Measurements from ENCODE around the gene MSI2. TPM values are rescaled to one million over a fixed set of nuclear protein-coding genes. Genes with fewer than 3 reads are reported as not detected.

The MSI2 gene
- total RNA-seq, 2 experiments from 2014 or later, result 131 to 164 TPM

- CTCF ChIA-PET (ENCODE audit: unreplicated experiment), result no interaction called here
- POLR2A ChIA-PET, result interaction anchor here (0.6 to 3.4 kb wide), 3 partner anchors 9 to 199 kb away, joined by 3 to 19 read pairs (median 5); no protein-coding TSS in a partner anchor
Observed at GRCh38 chr17:57559634-57560318, 303.5 kb downstream of the MSI2 start.

GRCh38 chr17:57560319-57560705, 304.0 kb downstream of the MSI2 start:
- H3K27ac ChIP-seq (ENCODE audit: low read depth, low read length, poor library complexity, severe bottlenecking), result peak overlapping the region; percentile 99
- no peaks in the 10 kb centered on the region for H3K9me2 ChIP-seq (ENCODE audit: insufficient read depth, low read length)
- POLR2A ChIA-PET, result interaction anchor here (3.4 kb wide), 1 partner anchor 9 kb away, joined by 19 read pairs; no protein-coding TSS in a partner anchor
- intact Hi-C loops (cut with micrococcal nuclease; ENCODE audit: unreplicated experiment), result no loop called here
- no peaks in the 10 kb centered on the region for H4K20me1 ChIP-seq (ENCODE audit: insufficient read depth, low read length)
- DNase-seq (ENCODE audit: low spot score), result no peak
- H3K4me3 ChIP-seq (ENCODE audit: low read depth, low read length, poor library complexity, severe bottlenecking), result no peak overlapping the region
- H3K4me2 ChIP-seq (ENCODE audit: low read length), result peak overlapping the region; percentile 90
- CTCF ChIA-PET (ENCODE audit: unreplicated experiment), result no interaction called here
- no peaks in the 10 kb centered on the region for H3K9me3 ChIP-seq (ENCODE audit: low read length)
- 0 out of 2 replicates have a peak, but pooled peaks cover 3% of the 10 kb centered on the region for H3K79me2 ChIP-seq (ENCODE audit: insufficient read depth, low read depth, low read length)
- no TSS peak for BruUV-seq (replicated peaks)
- no peak overlapping the region for H2AFZ ChIP-seq (ENCODE audit: low read length)
- H3K4me1 ChIP-seq (ENCODE audit: insufficient read depth, low read length, poor library complexity, severe bottlenecking), result peaks cover 83% of the 10 kb centered on the region
- peaks cover 4% of the 10 kb centered on the region; the same call in 1 of the 2 replicates for H3K36me3 ChIP-seq (ENCODE audit: insufficient read depth, low read length)
- no peak for TF ChIP-seq EZH2phosphoT487 (IDR thresholded peaks at IDR 0.05; ENCODE audit: borderline replicate concordance, low read depth, low read length)
- TF ChIP-seq CTCF (conservative IDR thresholded peaks at IDR 0.05; ENCODE audit: low read length), result no peak

More at GRCh38 chr17:57559634-57560318, 303.5 kb downstream of the MSI2 start:
- peak overlapping the region; percentile 99 for H3K27ac ChIP-seq (ENCODE audit: low read depth, low read length, poor library complexity, severe bottlenecking)
- intact Hi-C loops (cut with micrococcal nuclease; ENCODE audit: unreplicated experiment), result loop anchor here (2.0 to 10.0 kb wide), 2 partner anchors 303 to 445 kb away; partner anchors contain the start of genes MSI2 and SRSF1
- no peak overlapping the region for H2AFZ ChIP-seq (ENCODE audit: low read length)
- H3K4me2 ChIP-seq (ENCODE audit: low read length), result peak overlapping the region; percentile 90
- peaks cover 4% of the 10 kb centered on the region; the same call in 1 of the 2 replicates for H3K36me3 ChIP-seq (ENCODE audit: insufficient read depth, low read length)
- no TSS peak for BruUV-seq (replicated peaks)
- 0 out of 2 replicates have a peak, but pooled peaks cover 3% of the 10 kb centered on the region for H3K79me2 ChIP-seq (ENCODE audit: insufficient read depth, low read depth, low read length)
- TF ChIP-seq EZH2phosphoT487 (IDR thresholded peaks at IDR 0.05; ENCODE audit: borderline replicate concordance, low read depth, low read length) (no peak), CTCF (conservative IDR thresholded peaks at IDR 0.05; ENCODE audit: low read length) (no peak)
- DNase-seq (ENCODE audit: low spot score), result no peak
- no peak overlapping the region for H3K4me3 ChIP-seq (ENCODE audit: low read depth, low read length, poor library complexity, severe bottlenecking)
- H4K20me1 ChIP-seq (ENCODE audit: insufficient read depth, low read length), result no peaks in the 10 kb centered on the region
- no peaks in the 10 kb centered on the region for H3K9me2 ChIP-seq (ENCODE audit: insufficient read depth, low read length)
- no peaks in the 10 kb centered on the region for H3K9me3 ChIP-seq (ENCODE audit: low read length)
- H3K4me1 ChIP-seq (ENCODE audit: insufficient read depth, low read length, poor library complexity, severe bottlenecking), result peaks cover 88% of the 10 kb centered on the region
